Common myeloid progenitor, CD34-positive (primary cell): ENCODE measurements around the gene SCN2A. TPM values are rescaled to one million over a fixed set of nuclear protein-coding genes. Genes with fewer than 3 reads are reported as not detected.

Source experiments
- CTCF ChIA-PET: fragments of 350-600 bp; sonication (Branson Sonifier 250); formaldehyde crosslinking; loops from one replicate; lab custom pipeline; 2021; ENCODE audit warnings: antibody characterized with exemption; lab: Charles Lee
- POLR2A ChIA-PET: fragments of 350-600 bp; sonication (Branson Sonifier 250); formaldehyde crosslinking; loops from one replicate; lab custom pipeline; 2021; ENCODE audit warnings: antibody characterized with exemption; lab: Charles Lee
- DNase-seq, 3 donors: peaks; one replicate each; pipeline versions ENCODE4 v3.0.0 to v3.0.0-alpha.2; 2013
- H3K27ac ChIP-seq, 2 experiments: 1 replicate in 1 of 2; 2 replicates in 1 of 2; pipeline ENCODE4 v1.7.0; 2013; ENCODE audit warnings: inconsistent platforms in 2 of 2, low read length in 2 of 2, mild to moderate bottlenecking in 2 of 2, low read depth in 1 of 2, moderate library complexity in 1 of 2; ENCODE audit not compliant: severe bottlenecking in 2 of 2, insufficient read depth in 1 of 2, poor library complexity in 1 of 2
- H3K27me3 ChIP-seq, 5 experiments: replicated peaks in 2 of 5; 1 replicate in 3 of 5; 2 replicates in 2 of 5; pipeline versions ENCODE4 v1.6.1 to v1.7.0; 2013; ENCODE audit warnings: low read length in 4 of 5, mild to moderate bottlenecking in 2 of 5, moderate library complexity in 2 of 5, inconsistent platforms in 1 of 5; ENCODE audit not compliant: insufficient read depth in 5 of 5, control insufficient read depth in 4 of 5
- H3K36me3 ChIP-seq, 4 experiments: 1 replicate in 2 of 4; 2 replicates in 2 of 4; pipeline versions ENCODE4 v1.6.1 to v1.7.0; 2013; ENCODE audit warnings: low read length in 3 of 4, control low read depth in 1 of 4, mild to moderate bottlenecking in 1 of 4; ENCODE audit not compliant: control insufficient read depth in 4 of 4, insufficient read depth in 4 of 4
- H3K4me1 ChIP-seq, 4 experiments: 1 replicate in 3 of 4; 2 replicates in 1 of 4; pipeline versions ENCODE4 v1.6.1 to v1.7.1; 2013; ENCODE audit warnings: low read length in 3 of 4, mild to moderate bottlenecking in 3 of 4, control low read depth in 1 of 4, inconsistent platforms in 1 of 4, moderate library complexity in 1 of 4; ENCODE audit not compliant: control insufficient read depth in 4 of 4, insufficient read depth in 4 of 4; ENCODE audit errors: control extremely low read depth in 1 of 4
- H3K4me3 ChIP-seq, 7 experiments: 1 replicate in 4 of 7; 2 replicates in 3 of 7; pipeline versions ENCODE4 v1.5.1 to v1.7.0; 2013; ENCODE audit warnings: mild to moderate bottlenecking in 7 of 7, low read length in 6 of 7, moderate library complexity in 6 of 7, inconsistent platforms in 2 of 7, low read depth in 2 of 7, control low read depth in 1 of 7; ENCODE audit not compliant: insufficient read depth in 4 of 7, control insufficient read depth in 1 of 7; ENCODE audit errors: extremely low read depth in 1 of 7
- H3K9me3 ChIP-seq, 5 experiments: 1 replicate in 4 of 5; 2 replicates in 1 of 5; pipeline versions ENCODE4 v1.6.1 to v1.7.1; 2013; ENCODE audit warnings: low read length in 4 of 5, mild to moderate bottlenecking in 2 of 5, inconsistent platforms in 1 of 5, low read depth in 1 of 5, moderate library complexity in 1 of 5; ENCODE audit not compliant: control insufficient read depth in 4 of 5, insufficient read depth in 2 of 5; ENCODE audit errors: control extremely low read depth in 1 of 5
- WGBS: methylation state at CpG from one replicate; pipeline ENCODE4 v1.1.5; 2013; ENCODE audit not compliant: insufficient coverage; 5-methylcytosine and 5-hydroxymethylcytosine counted together
- polyA plus RNA-seq: library from polyadenylated mRNA; unstranded; fragments of 120-200 nt; gene quantifications from one replicate; pipeline ENCODE4 v1.2.1, GENCODE V29; 2013

The SCN2A gene
- 0.17 TPM for polyA plus RNA-seq

GRCh38 chr2:165239230-165239629 is at the start of gene SCN2A:
TSS of gene SCN2A (plus strand) at chr2:165239414. CDS start at chr2:165295824, 56,410 bp downstream.
- CTCF ChIA-PET: interaction anchor here (0.6 to 1.8 kb wide), 16 partner anchors 8 to 888 kb away, joined by 3 to 12 read pairs (median 4); no protein-coding TSS in a partner anchor
- peak; percentile 64 to 79 (median 71) for DNase-seq
- no peaks in the 10 kb centered on the region for H3K27me3 ChIP-seq
- WGBS: 20% methylated on average over 2 of the region's 3 CpGs
- H3K27ac ChIP-seq: no peak within 1 kb of the TSS
- POLR2A ChIA-PET: no interaction called here
- no peak within 1 kb of the TSS for H3K4me3 ChIP-seq
- H3K4me1 ChIP-seq: no peaks in the 10 kb centered on the region
- no peaks in the 10 kb centered on the region for H3K9me3 ChIP-seq
- no peaks in the 10 kb centered on the region for H3K36me3 ChIP-seq

DNA sequence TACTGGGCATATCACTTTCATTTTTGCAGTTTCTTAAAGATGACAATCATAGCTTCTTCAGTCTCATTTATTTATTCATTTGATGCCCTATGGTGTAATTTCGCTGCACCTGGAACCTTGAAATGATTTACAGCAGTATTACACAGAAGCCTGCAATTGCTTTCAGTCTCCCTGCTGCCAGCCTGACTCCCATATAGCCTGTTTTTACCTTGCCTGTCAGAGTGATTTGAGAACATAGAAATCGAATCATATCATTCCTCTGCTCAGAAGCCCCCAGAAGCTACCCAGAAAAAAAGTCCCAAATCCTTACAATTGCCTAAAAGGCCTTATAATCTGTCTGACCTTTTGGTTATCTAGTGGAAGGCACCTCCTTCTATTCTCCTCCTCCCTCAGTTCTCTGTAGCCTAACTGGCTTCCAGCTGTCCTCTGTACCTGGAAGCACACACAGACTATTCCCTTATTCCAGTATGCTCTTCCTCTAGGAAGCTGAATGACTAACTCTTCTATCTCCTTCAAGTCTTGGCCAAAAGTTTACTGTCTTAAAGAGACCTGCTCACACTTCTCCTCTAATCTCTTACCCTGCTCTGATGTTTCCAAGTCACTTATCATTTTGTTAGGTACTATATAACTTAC is 48.0 kb upstream of the SCN2A start:
- no peak for DNase-seq
- ChIA-PET CTCF (interaction anchor here (0.6 to 1.8 kb wide), 3 partner anchors 12 to 48 kb away, joined by 4 read pairs; partner anchors contain the start of genes SCN2A and SCN3A), POLR2A (no interaction called here)
- H3K36me3 ChIP-seq: no peaks in the 10 kb centered on the region
- no peak overlapping the region for H3K4me3 ChIP-seq
- no peaks in the 10 kb centered on the region for H3K27me3 ChIP-seq
- WGBS: 100% methylated on average over 1 of the region's 2 CpGs
- no peak overlapping the region for H3K27ac ChIP-seq
- H3K4me1 ChIP-seq: no peaks in the 10 kb centered on the region
- no peaks in the 10 kb centered on the region for H3K9me3 ChIP-seq

GRCh38 chr2:165192729-165193128 is 46.5 kb upstream of the SCN2A start:
- ChIA-PET CTCF (no interaction called here), POLR2A (no interaction called here)
- no peak overlapping the region for H3K27ac ChIP-seq
- WGBS: 60% methylated on average over 1 of the region's 2 CpGs
- no peaks in the 10 kb centered on the region for H3K4me1 ChIP-seq
- no peaks in the 10 kb centered on the region for H3K9me3 ChIP-seq
- H3K4me3 ChIP-seq: no peak overlapping the region
- DNase-seq: no peak
- no peaks in the 10 kb centered on the region for H3K36me3 ChIP-seq
- H3K27me3 ChIP-seq: no peaks in the 10 kb centered on the region

- CTCF ChIA-PET: no interaction called here
- H3K27ac ChIP-seq: no peak overlapping the region
- POLR2A ChIA-PET: no interaction called here
- H3K9me3 ChIP-seq: no peaks in the 10 kb centered on the region
- peak in 1 of 3 donors; percentile 15 for DNase-seq
- H3K36me3 ChIP-seq: no peaks in the 10 kb centered on the region
- no peaks in the 10 kb centered on the region for H3K4me1 ChIP-seq
- WGBS: 91% methylated on average over 3 of the region's 4 CpGs
- no peaks in the 10 kb centered on the region for H3K27me3 ChIP-seq
- H3K4me3 ChIP-seq: no peak overlapping the region
These were observed 45.9 kb upstream of the SCN2A start for GRCh38 chr2:165193178-165193777.

DNA sequence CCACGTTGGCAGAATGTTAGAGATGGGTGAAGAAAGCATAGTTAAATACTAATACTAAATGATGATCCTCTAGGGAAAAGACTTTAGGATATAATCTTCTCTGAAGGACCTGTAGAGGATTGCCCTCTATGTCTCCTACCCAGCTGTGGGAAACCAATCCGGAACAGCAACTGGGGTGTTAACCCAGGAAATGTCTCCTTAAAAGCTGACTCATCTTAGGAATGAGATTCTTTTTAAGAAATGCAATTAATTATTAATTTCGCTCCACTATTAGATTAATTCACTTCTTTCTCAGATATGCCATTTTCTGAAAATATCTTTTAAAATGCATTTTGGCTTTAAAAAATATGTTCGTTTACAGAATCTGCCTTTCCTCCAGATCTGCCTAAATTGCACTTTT is 42.8 kb upstream of the SCN2A start:
- Histone ChIP-seq H3K27me3 (no peaks in the 10 kb centered on the region), H3K27ac (no peak overlapping the region), H3K9me3 (no peaks in the 10 kb centered on the region), H3K4me1 (peaks cover 0 to 3% (median 2%) of the 10 kb centered on the region in 4 experiments), H3K4me3 (no peak overlapping the region), H3K36me3 (no peaks in the 10 kb centered on the region)
- WGBS: no CpG with 5 or more reads among the region's 4 CpGs
- ChIA-PET POLR2A (no interaction called here), CTCF (no interaction called here)
- DNase-seq: no peak

GRCh38 chr2:165197346-165197745 is 41.9 kb upstream of the SCN2A start:
- 100% methylated on average over 1 of the region's 1 CpG for WGBS

DNA sequence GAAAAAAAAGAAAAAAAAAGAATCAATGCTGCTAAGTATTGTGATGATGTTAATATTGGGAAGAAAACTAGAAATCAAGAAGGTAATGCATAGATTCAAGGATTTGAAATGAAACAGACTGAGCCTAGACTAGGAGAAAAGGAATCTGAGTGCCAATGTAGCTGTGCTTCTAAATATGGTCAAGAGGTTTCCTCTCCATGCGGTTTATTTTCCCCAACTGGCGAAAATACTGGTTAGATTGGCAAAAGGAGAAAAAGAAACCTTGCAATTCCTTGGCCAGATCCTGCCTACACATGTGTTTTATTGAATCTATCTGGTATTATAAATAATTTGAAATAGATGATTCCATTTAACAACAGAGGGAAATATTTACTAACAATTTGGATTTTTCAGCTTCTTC is 41.0 kb upstream of the SCN2A start:
- Histone ChIP-seq H3K27ac (no peak overlapping the region), H3K36me3 (no peaks in the 10 kb centered on the region), H3K9me3 (no peaks in the 10 kb centered on the region), H3K4me3 (no peak overlapping the region), H3K4me1 (peaks cover 2 to 10% (median 4%) of the 10 kb centered on the region in 4 experiments), H3K27me3 (no peaks in the 10 kb centered on the region)
- 100% methylated on average over 1 of the region's 2 CpGs for WGBS
- POLR2A ChIA-PET: no interaction called here
- DNase-seq: no peak
- CTCF ChIA-PET: no interaction called here

More at GRCh38 chr2:165197346-165197745, 41.9 kb upstream of the SCN2A start:
- no peaks in the 10 kb centered on the region for H3K9me3 ChIP-seq
- POLR2A ChIA-PET: no interaction called here
- H3K36me3 ChIP-seq: no peaks in the 10 kb centered on the region
- H3K27me3 ChIP-seq: no peaks in the 10 kb centered on the region
- no peak overlapping the region for H3K27ac ChIP-seq
- H3K4me1 ChIP-seq: peaks cover 0 to 10% (median 3%) of the 10 kb centered on the region in 4 experiments
- CTCF ChIA-PET: interaction anchor here (0.6 to 1.1 kb wide), 2 partner anchors 204 to 485 kb away, joined by 3 read pairs; no protein-coding TSS in a partner anchor
- no peak overlapping the region for H3K4me3 ChIP-seq
- no peak for DNase-seq
